SK-N-SH treated with all-trans-retinoic acid at 6 μM for 48 hours (cell line): ENCODE measurements around the gene TTC13.

Experiments used
- ARNTL ChIP-seq: fragments of 450-650 bp; formaldehyde crosslinking; IDR thresholded peaks from 2 replicates; pipeline ENCODE4 v1.5.0; 2020; ENCODE audit warnings: low read depth, mild to moderate bottlenecking, moderate library complexity, borderline replicate concordance
- RARB ChIP-seq: fragments of 250-450 bp; sonication (Bioruptor Pico); IDR thresholded peaks from 2 replicates; pipeline ENCODE4 v1.8.0; 2021; ENCODE audit warnings: mild to moderate bottlenecking, moderate library complexity
- TOX ChIP-seq: fragments of 250-450 bp; sonication (Bioruptor Pico); IDR thresholded peaks from 2 replicates; pipeline ENCODE4 v1.8.0; 2021; ENCODE audit warnings: mild to moderate bottlenecking, moderate library complexity, borderline replicate concordance
- ZC3H10 ChIP-seq: fragments of 250-450 bp; sonication (Bioruptor Pico); IDR thresholded peaks from 2 replicates; pipeline ENCODE4 v1.5.1; 2021; ENCODE audit warnings: mild to moderate bottlenecking, moderate library complexity
- ZFP3 ChIP-seq: fragments of 250-450 bp; sonication (Bioruptor Pico); IDR thresholded peaks from 2 replicates; pipeline ENCODE4 v1.5.0; 2020; ENCODE audit warnings: mild to moderate bottlenecking, moderate library complexity
- ZNF8 ChIP-seq: fragments of 450-650 bp; formaldehyde crosslinking; IDR thresholded peaks from 2 replicates; pipeline ENCODE4 v1.5.0; 2020; ENCODE audit warnings: mild to moderate bottlenecking, moderate library complexity
- TF ChIP-seq, protein P1 (sequence below): fragments of 250-450 bp; sonication (Bioruptor Pico); IDR thresholded peaks from 2 replicates; pipeline ENCODE4 v1.8.0; 2021; ENCODE audit warnings: low read depth, mild to moderate bottlenecking, moderate library complexity, borderline replicate concordance

DNA sequence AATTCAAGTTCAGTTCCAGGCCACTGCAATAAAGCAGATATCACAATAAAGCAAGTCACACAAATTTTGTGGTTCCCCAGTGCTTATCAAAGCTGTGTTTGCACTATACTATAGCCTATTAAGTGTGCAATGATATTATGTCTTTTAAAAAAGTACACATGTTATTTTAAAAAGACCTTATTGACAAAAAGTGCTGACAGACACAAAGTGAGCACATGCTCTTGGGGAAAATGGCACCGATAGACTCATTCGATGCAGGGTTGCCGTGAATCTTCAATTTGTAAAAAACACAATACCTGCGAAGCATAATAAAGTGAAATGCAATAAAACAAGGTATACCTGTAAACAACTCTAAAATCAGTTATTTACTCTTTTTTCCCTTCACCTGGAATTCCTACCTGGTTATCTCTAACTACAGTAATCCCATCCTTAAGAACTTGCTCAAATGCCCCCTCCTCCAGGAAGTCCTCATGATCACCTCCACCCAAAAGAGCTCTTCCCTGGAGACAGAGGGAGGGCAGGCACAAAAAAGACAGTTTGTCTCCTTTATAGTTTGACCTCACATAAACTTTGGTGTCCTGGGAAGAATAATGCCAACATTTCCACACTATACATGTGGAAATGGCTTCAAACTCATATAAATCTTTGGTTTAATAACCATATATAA lies 100.6 kb downstream of the TTC13 start:
- TF ChIP-seq ARNTL (no peak), ZFP3 (CRISPR knock-in tag) (no peak), RARB (CRISPR knock-in tag) (no peak), ZNF8 (CRISPR knock-in tag) (no peak), TOX (CRISPR knock-in tag) (no peak), ZC3H10 (no peak)
- TF ChIP-seq, protein P1, sequence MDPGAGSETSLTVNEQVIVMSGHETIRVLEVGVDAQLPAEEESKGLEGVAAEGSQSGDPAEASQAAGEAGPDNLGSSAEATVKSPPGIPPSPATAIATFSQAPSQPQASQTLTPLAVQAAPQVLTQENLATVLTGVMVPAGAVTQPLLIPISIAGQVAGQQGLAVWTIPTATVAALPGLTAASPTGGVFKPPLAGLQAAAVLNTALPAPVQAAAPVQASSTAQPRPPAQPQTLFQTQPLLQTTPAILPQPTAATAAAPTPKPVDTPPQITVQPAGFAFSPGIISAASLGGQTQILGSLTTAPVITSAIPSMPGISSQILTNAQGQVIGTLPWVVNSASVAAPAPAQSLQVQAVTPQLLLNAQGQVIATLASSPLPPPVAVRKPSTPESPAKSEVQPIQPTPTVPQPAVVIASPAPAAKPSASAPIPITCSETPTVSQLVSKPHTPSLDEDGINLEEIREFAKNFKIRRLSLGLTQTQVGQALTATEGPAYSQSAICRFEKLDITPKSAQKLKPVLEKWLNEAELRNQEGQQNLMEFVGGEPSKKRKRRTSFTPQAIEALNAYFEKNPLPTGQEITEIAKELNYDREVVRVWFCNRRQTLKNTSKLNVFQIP (CRISPR knock-in tag) = no peak
